Measurements from ENCODE around the gene QSOX2.

The QSOX2 gene

GRCh38 chr9:136264441-136265405 is 19.1 kb upstream of the QSOX2 start:
- no peak for DNase-seq (ENCODE audit: low spot score)

GRCh38 chr9:136264031-136264430 is 18.4 kb upstream of the QSOX2 start:
- DNase-seq (ENCODE audit: low spot score), result no peak

GRCh38 chr9:136262671-136263178 is 17.1 kb upstream of the QSOX2 start:
- no peak for DNase-seq (ENCODE audit: low spot score)

- DNase-seq (ENCODE audit: low spot score), result no peak
These were observed 16.2 kb upstream of the QSOX2 start for GRCh38 chr9:136261686-136262430.

GRCh38 chr9:136260936-136261472 is 15.4 kb upstream of the QSOX2 start:
- no peak for DNase-seq (ENCODE audit: low spot score)

GRCh38 chr9:136260521-136260920 is 14.9 kb upstream of the QSOX2 start:
- no peak for DNase-seq (ENCODE audit: low spot score)

- DNase-seq (ENCODE audit: low spot score), result no peak
These were observed 14.2 kb upstream of the QSOX2 start for GRCh38 chr9:136259836-136260235.

- no peak for DNase-seq (ENCODE audit: low spot score)
These were observed 13.9 kb upstream of the QSOX2 start for GRCh38 chr9:136259517-136259813.

- no peak for DNase-seq (ENCODE audit: low spot score)
These were observed 13.3 kb upstream of the QSOX2 start for GRCh38 chr9:136258786-136259516.

GRCh38 chr9:136258299-136258625 is 12.7 kb upstream of the QSOX2 start:
- no peak for DNase-seq (ENCODE audit: low spot score)

GRCh38 chr9:136257381-136258298 is 12.0 kb upstream of the QSOX2 start:
- no peak for DNase-seq (ENCODE audit: low spot score)

GRCh38 chr9:136255896-136256890 is 10.6 kb upstream of the QSOX2 start:
- DNase-seq (ENCODE audit: low spot score), result no peak

- no peak for DNase-seq (ENCODE audit: low spot score)
These were observed 9.5 kb upstream of the QSOX2 start for GRCh38 chr9:136255166-136255538.

- no peak for DNase-seq (ENCODE audit: low spot score)
These were observed 9.0 kb upstream of the QSOX2 start for GRCh38 chr9:136254381-136255165.

- DNase-seq (ENCODE audit: low spot score), result no peak
These were observed 7.9 kb upstream of the QSOX2 start for GRCh38 chr9:136253246-136254130.

GRCh38 chr9:136252846-136253245 is 7.2 kb upstream of the QSOX2 start:
- no peak for DNase-seq (ENCODE audit: low spot score)

GRCh38 chr9:136252281-136252680 is 6.7 kb upstream of the QSOX2 start:
- no peak for DNase-seq (ENCODE audit: low spot score)
